ENCODE measurements around the gene CUX1. TPM values are rescaled to one million over a fixed set of nuclear protein-coding genes. Genes with fewer than 3 reads are reported as not detected.

Gene CUX1
- total RNA-seq, 2 donors from 2014 or later = 42.0 to 47.5 TPM

GRCh38 chr7:102313997-102314780 is 496.8 kb downstream of the CUX1 start:
- H3K27me3 ChIP-seq = no peaks in the 10 kb centered on the region
- H3K4me1 ChIP-seq = no peaks in the 10 kb centered on the region
- H3K36me3 ChIP-seq (replicated peaks in 1 of 2; ENCODE audit: insufficient read depth in 1 of 2, low read depth in 2 of 2) = no peaks in the 10 kb centered on the region
- WGBS, 2 donors = 71 to 87% methylated on average over 3 to 22 of the region's 22 CpGs
- no peak for ATAC-seq
- no peak for TF ChIP-seq POLR2A (IDR thresholded peaks at IDR 0.05)
- TF ChIP-seq, protein P1, sequence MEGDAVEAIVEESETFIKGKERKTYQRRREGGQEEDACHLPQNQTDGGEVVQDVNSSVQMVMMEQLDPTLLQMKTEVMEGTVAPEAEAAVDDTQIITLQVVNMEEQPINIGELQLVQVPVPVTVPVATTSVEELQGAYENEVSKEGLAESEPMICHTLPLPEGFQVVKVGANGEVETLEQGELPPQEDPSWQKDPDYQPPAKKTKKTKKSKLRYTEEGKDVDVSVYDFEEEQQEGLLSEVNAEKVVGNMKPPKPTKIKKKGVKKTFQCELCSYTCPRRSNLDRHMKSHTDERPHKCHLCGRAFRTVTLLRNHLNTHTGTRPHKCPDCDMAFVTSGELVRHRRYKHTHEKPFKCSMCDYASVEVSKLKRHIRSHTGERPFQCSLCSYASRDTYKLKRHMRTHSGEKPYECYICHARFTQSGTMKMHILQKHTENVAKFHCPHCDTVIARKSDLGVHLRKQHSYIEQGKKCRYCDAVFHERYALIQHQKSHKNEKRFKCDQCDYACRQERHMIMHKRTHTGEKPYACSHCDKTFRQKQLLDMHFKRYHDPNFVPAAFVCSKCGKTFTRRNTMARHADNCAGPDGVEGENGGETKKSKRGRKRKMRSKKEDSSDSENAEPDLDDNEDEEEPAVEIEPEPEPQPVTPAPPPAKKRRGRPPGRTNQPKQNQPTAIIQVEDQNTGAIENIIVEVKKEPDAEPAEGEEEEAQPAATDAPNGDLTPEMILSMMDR (IDR thresholded peaks at IDR 0.05) = no peak
- no peak for DNase-seq
- intact Hi-C loops (cut with DNase I) = no loop called here
- no peaks in the 10 kb centered on the region for H3K9me3 ChIP-seq
- no peak overlapping the region for H3K27ac ChIP-seq
- no peak overlapping the region for H3K4me3 ChIP-seq

GRCh38 chr7:102317231-102318059 is 500.0 kb downstream of the CUX1 start:
- no peak overlapping the region for H3K4me3 ChIP-seq
- no peak for DNase-seq
- no peak for ATAC-seq
- H3K27ac ChIP-seq = peak overlapping the region in 1 of 4 donors; percentile 30
- no peaks in the 10 kb centered on the region for H3K4me1 ChIP-seq
- TF ChIP-seq, protein P1 (IDR thresholded peaks at IDR 0.05) = no peak
- TF ChIP-seq POLR2A (IDR thresholded peaks at IDR 0.05) = no peak
- no peaks in the 10 kb centered on the region for H3K36me3 ChIP-seq (replicated peaks in 1 of 2; ENCODE audit: insufficient read depth in 1 of 2, low read depth in 2 of 2)
- no peaks in the 10 kb centered on the region for H3K27me3 ChIP-seq
- no peaks in the 10 kb centered on the region for H3K9me3 ChIP-seq
- 74 to 94% methylated on average over 6 to 23 of the region's 24 CpGs for WGBS, 2 donors
- intact Hi-C loops (cut with DNase I) = no loop called here

- H3K27ac ChIP-seq = peak overlapping the region in 2 of 4 donors; percentile 30
These were observed 501.1 kb downstream of the CUX1 start for GRCh38 chr7:102318482-102318971.

DNA sequence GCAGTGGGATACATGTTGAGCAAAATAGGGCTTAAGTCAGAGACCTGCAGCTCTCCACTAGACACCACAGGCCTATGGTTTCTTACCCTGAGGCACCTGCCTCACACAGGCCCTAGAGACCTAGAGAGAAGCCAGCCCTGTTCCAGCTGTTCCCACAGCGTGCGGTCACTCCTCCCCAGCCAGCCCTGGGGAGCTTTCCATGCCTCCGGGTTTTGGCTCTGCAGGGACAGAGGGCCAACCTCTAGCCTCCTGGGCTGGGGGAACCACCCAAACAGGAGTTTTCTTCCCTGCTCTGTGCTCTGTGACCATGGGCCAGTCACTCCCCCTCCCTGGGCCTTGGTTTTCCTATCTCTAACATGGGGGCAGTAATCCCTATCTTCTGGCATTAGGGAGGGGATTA is 502.2 kb downstream of the CUX1 start:
- intact Hi-C loops (cut with DNase I) = no loop called here
- DNase-seq (no peak), ATAC-seq (no peak)
- Histone ChIP-seq H3K9me3 (no peaks in the 10 kb centered on the region), H3K27me3 (no peaks in the 10 kb centered on the region), H3K4me3 (no peak overlapping the region), H3K27ac (peak overlapping the region in 1 of 4 donors; percentile 25), H3K4me1 (no peaks in the 10 kb centered on the region), H3K36me3 (replicated peaks in 1 of 2; ENCODE audit: insufficient read depth in 1 of 2, low read depth in 2 of 2) (no peaks in the 10 kb centered on the region)
- TF ChIP-seq, protein P1 (IDR thresholded peaks at IDR 0.05) = no peak
- no peak for TF ChIP-seq POLR2A (IDR thresholded peaks at IDR 0.05)
- 80 to 94% methylated on average over 3 of the region's 3 CpGs for WGBS, 2 donors

More at GRCh38 chr7:102318482-102318971, 501.1 kb downstream of the CUX1 start:
- intact Hi-C loops (cut with DNase I) = no loop called here
- H3K4me1 ChIP-seq = no peaks in the 10 kb centered on the region
- 66% methylated on average over 7 of the region's 7 CpGs; no CpG with 5 or more reads in 1 of the 2 donors for WGBS, 2 donors
- H3K4me3 ChIP-seq = no peak overlapping the region
- peak in 3 of 4 donors; percentile 50 to 58 (median 52) for DNase-seq
- H3K9me3 ChIP-seq = no peaks in the 10 kb centered on the region
- peak; percentile 49 for ATAC-seq
- TF ChIP-seq POLR2A (IDR thresholded peaks at IDR 0.05) = no peak
- TF ChIP-seq, protein P1 (IDR thresholded peaks at IDR 0.05) = peak in 2 of 7 experiments; percentile 3 to 15
- no peaks in the 10 kb centered on the region for H3K27me3 ChIP-seq
- H3K36me3 ChIP-seq (replicated peaks in 1 of 2; ENCODE audit: insufficient read depth in 1 of 2, low read depth in 2 of 2) = no peaks in the 10 kb centered on the region

Data from body of pancreas (tissue), 4 donors.